Smooth muscle cell of the brain vasculature (primary cell): ENCODE results near the gene OASL.
A peak's percentile ranks its signal among the peaks of the same experiment; 100 is the strongest.

Source experiments
- DNase-seq: peaks from one replicate; pipeline ENCODE4 v3.0.0-alpha.2; 2012; ENCODE audit warnings: low read depth, low spot score

Gene OASL

GRCh38 chr12:120991965-120992364 lies 47.1 kb downstream of the OASL start:
- DNase-seq: no peak

- DNase-seq: no peak
These were observed 48.5 kb downstream of the OASL start for GRCh38 chr12:120990487-120991055.

DNA sequence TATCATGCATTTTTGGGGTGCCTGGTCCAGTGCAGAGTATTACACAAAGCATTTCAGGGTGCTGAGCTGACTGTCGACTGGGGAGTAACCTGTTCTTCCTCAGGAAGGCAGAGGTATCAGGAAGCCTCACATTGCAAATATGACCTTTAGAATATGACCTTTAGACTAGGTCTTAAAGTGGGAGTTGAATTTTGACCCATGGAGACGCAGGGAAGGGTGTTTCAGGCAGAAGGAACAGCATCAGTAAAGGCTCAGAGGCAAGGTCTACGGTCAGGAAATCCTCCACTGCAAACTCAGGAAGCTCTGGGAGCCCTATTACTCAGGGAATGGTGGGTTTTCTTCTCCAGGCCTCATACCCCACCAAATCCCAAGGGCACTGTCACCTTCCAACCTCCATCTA lies 49.4 kb downstream of the OASL start:
- DNase-seq: no peak

GRCh38 chr12:120988658-120989057 lies 50.4 kb downstream of the OASL start:
- DNase-seq: no peak

GRCh38 chr12:120988234-120988633 lies 50.8 kb downstream of the OASL start:
- DNase-seq: no peak

DNA sequence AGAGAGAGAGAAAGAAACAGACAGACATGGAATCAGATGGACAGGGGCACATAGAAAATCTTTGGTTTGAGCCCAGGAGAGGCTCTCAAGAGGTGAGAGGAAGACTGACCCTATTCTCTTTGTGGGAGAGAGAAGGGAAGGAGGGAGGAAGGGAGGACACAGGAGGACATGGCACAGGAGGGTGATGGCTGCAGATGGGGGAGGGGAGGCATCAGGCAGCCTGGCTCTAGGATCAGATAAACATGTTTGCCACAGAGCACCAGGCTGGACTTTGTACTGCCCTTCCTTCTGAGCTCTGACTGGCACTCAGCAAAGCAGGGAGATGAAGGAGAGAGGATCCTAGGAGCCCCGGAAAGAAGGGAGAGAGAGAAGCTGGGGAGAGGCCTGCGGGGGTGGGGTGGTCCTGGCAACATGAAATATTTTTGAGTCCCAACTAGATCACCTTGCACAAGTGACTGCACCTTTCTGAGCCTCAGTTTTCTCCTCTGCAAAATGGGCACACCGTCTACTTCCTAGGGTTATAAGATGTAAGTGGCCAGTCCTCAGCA lies 54.6 kb downstream of the OASL start:
- no peak for DNase-seq

DNA sequence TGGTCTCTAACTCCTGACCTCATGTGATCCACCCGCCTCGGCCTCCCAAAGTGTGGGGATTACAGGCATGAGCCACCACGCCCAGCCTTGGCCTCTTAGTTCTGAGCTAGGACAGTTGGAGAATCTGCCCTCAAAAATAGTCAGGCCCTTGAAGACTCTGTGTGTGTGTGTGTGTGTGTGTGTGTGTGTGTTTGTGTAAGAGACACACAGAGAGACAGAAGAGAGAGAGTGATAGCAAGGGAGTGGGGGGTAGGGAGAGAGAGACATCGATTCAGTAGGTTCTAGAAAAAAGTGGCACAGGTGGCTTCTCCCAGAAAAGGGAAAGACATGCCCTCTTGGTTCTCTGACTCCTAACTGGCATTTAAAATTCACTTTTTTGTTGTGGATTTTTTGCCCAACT lies 55.3 kb downstream of the OASL start:
- no peak for DNase-seq

GRCh38 chr12:120982659-120983058 lies 56.4 kb downstream of the OASL start:
- DNase-seq: no peak

DNA sequence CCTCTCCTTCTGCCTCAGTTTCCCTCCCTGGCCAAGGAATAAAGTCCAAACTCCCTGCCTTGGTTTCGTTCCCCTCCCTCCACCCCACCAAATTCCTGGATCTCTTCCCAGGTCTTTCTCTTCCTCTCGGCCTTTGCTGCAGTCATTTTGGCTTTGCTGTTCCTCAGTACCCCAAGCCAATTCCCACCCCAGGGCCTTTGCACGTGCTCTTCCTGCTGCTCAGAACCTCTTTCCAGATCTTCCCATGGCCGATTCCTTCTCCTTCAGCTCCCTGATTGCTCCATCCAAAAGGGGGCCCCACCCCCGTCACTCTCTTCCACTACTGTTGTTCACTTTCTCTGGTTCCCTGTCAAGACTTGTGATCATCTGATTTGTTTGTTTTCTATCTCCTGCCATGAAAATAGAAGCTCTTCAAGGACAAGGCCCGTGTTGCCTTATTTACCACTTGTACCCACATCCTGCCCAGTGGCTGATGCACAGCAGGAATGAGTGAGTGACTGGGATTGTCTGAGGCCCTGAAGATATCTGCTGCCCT lies 57.6 kb downstream of the OASL start:
- no peak for DNase-seq

- DNase-seq: no peak
These were observed 58.2 kb downstream of the OASL start for GRCh38 chr12:120980800-120981368.

- DNase-seq: no peak
These were observed 59.0 kb downstream of the OASL start for GRCh38 chr12:120979862-120980696.

GRCh38 chr12:120979220-120979861 lies 59.7 kb downstream of the OASL start:
- DNase-seq: no peak

DNA sequence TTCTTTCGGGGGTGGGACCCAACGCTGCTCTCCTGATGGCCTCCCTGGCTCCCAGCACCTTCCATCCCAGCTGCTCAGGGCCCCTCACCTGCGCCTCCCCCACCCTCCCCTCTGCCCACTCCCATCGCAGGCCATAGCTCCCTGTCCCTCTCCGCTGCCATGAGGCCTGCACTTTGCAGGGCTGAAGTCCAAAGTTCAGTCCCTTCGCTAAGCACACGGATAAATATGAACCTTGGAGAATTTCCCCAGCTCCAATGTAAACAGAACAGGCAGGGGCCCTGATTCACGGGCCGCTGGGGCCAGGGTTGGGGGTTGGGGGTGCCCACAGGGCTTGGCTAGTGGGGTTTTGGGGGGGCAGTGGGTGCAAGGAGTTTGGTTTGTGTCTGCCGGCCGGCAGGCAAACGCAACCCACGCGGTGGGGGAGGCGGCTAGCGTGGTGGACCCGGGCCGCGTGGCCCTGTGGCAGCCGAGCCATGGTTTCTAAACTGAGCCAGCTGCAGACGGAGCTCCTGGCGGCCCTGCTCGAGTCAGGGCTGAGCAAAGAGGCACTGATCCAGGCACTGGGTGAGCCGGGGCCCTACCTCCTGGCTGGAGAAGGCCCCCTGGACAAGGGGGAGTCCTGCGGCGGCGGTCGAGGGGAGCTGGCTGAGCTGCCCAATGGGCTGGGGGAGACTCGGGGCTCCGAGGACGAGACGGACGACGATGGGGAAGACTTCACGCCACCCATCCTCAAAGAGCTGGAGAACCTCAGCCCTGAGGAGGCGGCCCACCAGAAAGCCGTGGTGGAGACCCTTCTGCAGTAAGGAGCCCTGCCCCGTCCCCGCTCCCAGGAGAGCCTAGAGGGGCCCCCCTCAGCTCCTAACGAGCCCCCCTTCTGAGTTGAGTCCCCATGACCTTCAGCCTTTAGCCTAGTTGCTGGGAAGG lies 60.5 kb downstream of the OASL start, which contains the start of gene HNF1A:
Gene HNF1A, plus strand, starts transcription at position 248 of the 924 bp plus-strand sequence. Its CDS starts 226 bp downstream, at position 474.
- DNase-seq: no peak

- DNase-seq: no peak
These were observed 61.3 kb downstream of the OASL start for GRCh38 chr12:120977531-120978295.

- no peak for DNase-seq
These were observed 66.0 kb downstream of the OASL start for GRCh38 chr12:120972870-120973543.

DNA sequence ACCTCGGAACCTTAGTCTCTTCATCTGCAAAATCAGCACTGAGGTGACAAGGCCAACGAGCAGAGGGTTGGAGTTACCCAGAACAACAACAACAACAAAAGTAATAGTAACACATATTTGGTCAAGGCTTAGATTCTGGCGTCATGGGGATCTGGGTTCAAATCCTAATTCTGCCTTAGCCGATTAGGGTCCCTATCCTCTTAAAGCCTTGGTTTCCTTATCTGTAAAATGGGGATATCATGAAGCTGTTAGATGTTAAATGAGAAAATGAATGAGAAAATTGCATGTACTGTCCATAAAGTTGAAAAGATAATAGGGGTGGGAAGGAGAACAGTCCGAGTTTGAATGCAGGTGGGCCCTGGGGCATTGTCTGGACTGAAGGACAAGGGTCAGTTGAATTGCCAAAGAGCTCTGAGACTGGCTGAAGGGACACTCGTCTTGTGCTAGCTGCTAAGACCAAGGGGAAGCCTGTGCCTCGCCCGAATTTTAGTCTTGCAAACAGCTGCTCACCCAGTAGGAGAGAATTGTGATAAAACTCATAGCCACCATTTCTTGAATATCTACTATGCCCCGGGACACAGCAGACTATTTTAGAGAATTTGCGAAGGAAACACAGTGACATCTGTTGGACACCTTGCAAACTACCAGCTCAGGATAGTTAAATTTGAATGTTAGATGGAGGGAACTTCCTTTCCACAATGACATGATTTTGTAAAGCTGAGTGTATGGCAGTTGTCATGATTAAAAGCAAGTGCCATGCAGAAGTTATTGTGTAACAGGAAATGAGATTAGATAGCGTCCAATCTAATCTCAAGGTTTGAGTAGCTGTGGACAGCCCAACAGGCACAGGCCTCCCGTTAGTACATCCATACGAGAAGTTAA lies 67.5 kb downstream of the OASL start:
- peak; percentile 32 for DNase-seq

GRCh38 chr12:120970310-120970709 lies 68.7 kb downstream of the OASL start:
- DNase-seq: no peak
